Fibroblast of lung (primary cell): ENCODE results near the gene EBF3.

Source experiments
- EZH2 ChIP-seq: IDR thresholded peaks from 2 replicates; pipeline ENCODE4 v1.5.1; 2012; ENCODE audit warnings: low read length, control low read depth, mild to moderate bottlenecking; ENCODE audit errors: missing control alignments
- TF ChIP-seq, protein P1 (sequence below), 2 donors: IDR thresholded peaks in 1 of 2; conservative IDR thresholded peaks in 1 of 2; 1 replicate in 1 of 2; 2 replicates in 1 of 2; pipeline ENCODE4 v1.5.1; 2011 to 2012; ENCODE audit warnings: low read length in 2 of 2, control low read depth in 1 of 2, inconsistent platforms in 1 of 2, low read depth in 1 of 2, mild to moderate bottlenecking in 1 of 2

GRCh38 chr10:129921065-129921670, 42.9 kb downstream of the EBF3 start:
- TF ChIP-seq, protein P1, sequence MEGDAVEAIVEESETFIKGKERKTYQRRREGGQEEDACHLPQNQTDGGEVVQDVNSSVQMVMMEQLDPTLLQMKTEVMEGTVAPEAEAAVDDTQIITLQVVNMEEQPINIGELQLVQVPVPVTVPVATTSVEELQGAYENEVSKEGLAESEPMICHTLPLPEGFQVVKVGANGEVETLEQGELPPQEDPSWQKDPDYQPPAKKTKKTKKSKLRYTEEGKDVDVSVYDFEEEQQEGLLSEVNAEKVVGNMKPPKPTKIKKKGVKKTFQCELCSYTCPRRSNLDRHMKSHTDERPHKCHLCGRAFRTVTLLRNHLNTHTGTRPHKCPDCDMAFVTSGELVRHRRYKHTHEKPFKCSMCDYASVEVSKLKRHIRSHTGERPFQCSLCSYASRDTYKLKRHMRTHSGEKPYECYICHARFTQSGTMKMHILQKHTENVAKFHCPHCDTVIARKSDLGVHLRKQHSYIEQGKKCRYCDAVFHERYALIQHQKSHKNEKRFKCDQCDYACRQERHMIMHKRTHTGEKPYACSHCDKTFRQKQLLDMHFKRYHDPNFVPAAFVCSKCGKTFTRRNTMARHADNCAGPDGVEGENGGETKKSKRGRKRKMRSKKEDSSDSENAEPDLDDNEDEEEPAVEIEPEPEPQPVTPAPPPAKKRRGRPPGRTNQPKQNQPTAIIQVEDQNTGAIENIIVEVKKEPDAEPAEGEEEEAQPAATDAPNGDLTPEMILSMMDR (conservative IDR thresholded peaks at IDR 0.05 in 1 of 2, IDR thresholded peaks at IDR 0.05 in 1 of 2; ENCODE audit: low read depth in 1 of 2, low read length in 2 of 2): no peak
- no peak for TF ChIP-seq EZH2
